ENCODE data around the gene NUFIP1.

GRCh38 chr13:44903574-44903985, 85.7 kb downstream of the NUFIP1 start:
- no peak for TF ChIP-seq CTCF (IDR thresholded peaks at IDR 0.05; ENCODE audit: insufficient read depth, low read depth, low read length)
- no peak for TF ChIP-seq EZH2 (IDR thresholded peaks at IDR 0.05; ENCODE audit: insufficient read depth, low read length)

All from astrocyte (in vitro differentiated cells and primary cell).